ENCODE measurements around the gene PDCD1.
"Not testable (repeated sequence)": the region's sequence is repeated elsewhere in the genome, so short reads cannot be mapped to it uniquely, and the experiment has no call there.

The PDCD1 gene

DNA sequence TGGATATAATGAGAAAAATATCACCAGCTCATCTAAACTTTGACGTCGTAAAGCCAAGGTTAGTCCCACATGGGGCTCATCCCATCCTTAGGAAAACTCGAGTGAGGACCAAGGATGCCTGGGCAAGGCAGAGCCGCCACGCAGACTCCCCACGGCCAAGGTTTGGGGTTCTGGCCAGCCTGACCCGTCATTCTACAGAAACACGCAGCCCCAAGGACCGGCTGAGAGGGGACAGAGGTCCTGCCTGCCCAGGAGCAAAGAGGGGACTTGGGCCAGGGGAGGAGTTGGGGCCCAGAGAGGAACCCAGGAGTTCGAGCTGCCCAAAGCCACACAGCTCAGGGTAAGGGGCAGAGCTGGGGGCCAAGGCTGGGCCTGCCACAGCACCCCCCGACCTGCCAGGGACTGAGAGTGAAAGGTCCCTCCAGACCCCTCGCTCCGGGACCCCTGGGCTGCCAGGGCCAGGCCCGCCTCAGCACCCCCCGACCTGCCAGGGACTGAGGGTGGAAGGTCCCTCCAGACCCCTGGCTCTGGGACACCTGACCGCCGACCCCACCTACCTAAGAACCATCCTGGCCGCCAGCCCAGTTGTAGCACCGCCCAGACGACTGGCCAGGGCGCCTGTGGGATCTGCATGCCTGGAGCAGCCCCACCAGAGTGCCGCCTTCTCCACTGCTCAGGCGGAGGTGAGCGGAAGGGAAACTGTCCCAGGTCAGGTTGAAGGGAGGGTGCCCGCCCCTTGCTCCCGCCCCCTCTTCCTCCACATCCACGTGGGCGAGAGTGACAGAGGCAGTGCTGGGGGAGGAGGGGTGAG, at the start of gene PDCD1:
Gene PDCD1, minus strand, starts transcription at position 689 of the 811 bp plus-strand sequence. Its CDS starts 56 bp downstream, at position 633.
- Histone ChIP-seq H3K27me3 (ENCODE audit: low read depth, low read length) (no peaks in the 10 kb centered on the region), H3K4me2 (ENCODE audit: low read length) (peak within 1 kb of the TSS; percentile 96)

DNA sequence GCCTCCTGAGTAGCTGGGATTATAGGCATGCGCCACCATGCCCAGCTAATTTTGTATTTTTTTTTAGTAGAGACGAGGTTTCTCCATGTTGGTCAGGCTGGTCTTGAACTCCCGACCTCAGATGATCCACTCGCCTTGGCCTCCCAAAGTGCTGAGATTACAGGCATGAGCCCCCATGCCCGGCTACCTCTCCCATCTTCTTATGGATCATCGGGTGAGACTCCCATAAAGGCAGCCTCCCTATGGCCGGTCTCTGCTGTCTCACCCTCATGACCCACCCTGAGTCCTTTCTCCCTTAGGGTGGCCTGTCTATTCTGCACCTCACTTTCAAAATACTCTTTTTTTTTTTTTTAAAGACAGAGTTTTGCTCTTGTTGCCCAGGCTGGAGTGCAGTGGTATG, 49.1 kb upstream of the PDCD1 start:
- H3K4me2 ChIP-seq (ENCODE audit: low read length); H3K9ac ChIP-seq (ENCODE audit: low read length); H3K27me3 ChIP-seq (ENCODE audit: low read depth, low read length); H3K9me3 ChIP-seq (ENCODE audit: insufficient read depth, low read length); H4K20me1 ChIP-seq (ENCODE audit: insufficient read depth, low read length); H2AFZ ChIP-seq (ENCODE audit: low read depth, low read length); H3K27ac ChIP-seq (ENCODE audit: low read length); H3K4me1 ChIP-seq (ENCODE audit: low read length); H3K4me3 ChIP-seq (ENCODE audit: low read length); H3K79me2 ChIP-seq (ENCODE audit: low read length); H3K36me3 ChIP-seq (replicated peaks; ENCODE audit: low read depth, low read length): not testable (repeated sequence)

More for the DNA sequence above, at the start of gene PDCD1:
- Histone ChIP-seq H3K79me2 (ENCODE audit: low read length) (peaks cover 19% of the 10 kb centered on the region), H3K9me3 (ENCODE audit: insufficient read depth, low read length) (no peaks in the 10 kb centered on the region), H3K9ac (ENCODE audit: low read length) (peak within 1 kb of the TSS; percentile 88), H3K4me3 (ENCODE audit: low read length) (peak within 1 kb of the TSS; percentile 93), H3K36me3 (replicated peaks; ENCODE audit: low read depth, low read length) (no peaks in the 10 kb centered on the region), H4K20me1 (ENCODE audit: insufficient read depth, low read length) (0 out of 2 replicates have a peak, but pooled peaks cover 5% of the 10 kb centered on the region), H3K4me1 (ENCODE audit: low read length) (peaks cover 29% of the 10 kb centered on the region), H3K27ac (ENCODE audit: low read length) (peak within 1 kb of the TSS; percentile 92), H2AFZ (ENCODE audit: low read depth, low read length) (no peak within 1 kb of the TSS)
- TF ChIP-seq, protein P1, sequence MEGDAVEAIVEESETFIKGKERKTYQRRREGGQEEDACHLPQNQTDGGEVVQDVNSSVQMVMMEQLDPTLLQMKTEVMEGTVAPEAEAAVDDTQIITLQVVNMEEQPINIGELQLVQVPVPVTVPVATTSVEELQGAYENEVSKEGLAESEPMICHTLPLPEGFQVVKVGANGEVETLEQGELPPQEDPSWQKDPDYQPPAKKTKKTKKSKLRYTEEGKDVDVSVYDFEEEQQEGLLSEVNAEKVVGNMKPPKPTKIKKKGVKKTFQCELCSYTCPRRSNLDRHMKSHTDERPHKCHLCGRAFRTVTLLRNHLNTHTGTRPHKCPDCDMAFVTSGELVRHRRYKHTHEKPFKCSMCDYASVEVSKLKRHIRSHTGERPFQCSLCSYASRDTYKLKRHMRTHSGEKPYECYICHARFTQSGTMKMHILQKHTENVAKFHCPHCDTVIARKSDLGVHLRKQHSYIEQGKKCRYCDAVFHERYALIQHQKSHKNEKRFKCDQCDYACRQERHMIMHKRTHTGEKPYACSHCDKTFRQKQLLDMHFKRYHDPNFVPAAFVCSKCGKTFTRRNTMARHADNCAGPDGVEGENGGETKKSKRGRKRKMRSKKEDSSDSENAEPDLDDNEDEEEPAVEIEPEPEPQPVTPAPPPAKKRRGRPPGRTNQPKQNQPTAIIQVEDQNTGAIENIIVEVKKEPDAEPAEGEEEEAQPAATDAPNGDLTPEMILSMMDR (IDR thresholded peaks at IDR 0.05; ENCODE audit: low read depth, low read length), result no peak
- TF ChIP-seq EZH2phosphoT487 (IDR thresholded peaks at IDR 0.05; ENCODE audit: low read depth), result no peak

DNA sequence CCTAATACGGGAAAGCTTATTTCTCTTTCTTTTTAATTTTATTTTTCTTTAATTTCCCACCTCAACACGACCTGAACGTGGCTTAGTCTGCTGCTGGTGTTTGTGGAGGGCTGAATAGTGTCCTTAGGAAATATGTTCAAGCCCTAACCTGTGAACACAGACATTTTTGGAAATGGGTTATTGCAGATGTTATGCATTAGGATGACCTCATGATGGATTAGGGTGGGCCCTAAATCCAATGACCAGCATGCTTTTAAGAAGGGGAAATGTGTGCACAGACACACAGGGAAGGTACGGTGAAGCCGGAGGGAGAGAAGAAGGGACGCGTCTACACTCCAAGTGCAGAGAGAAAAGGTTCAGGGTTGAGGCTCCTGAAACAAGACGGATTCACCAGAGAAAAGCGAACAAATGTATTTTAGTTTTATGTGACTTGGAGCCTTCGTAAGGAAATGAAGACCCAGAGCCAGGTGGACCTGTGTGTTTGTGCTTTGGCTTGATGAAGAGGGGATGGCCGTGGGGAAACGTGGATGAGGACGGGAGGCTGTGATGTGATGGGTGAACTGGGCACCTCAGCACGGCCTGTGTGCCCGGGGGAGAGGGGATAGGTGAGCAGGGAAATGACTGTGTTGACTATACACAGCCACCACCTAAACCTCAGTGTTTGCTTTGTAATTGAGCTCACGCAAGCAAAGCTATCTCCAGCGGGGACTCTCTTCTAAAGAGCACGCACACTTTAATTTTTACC, 48.3 kb upstream of the PDCD1 start:
- Histone ChIP-seq H2AFZ (ENCODE audit: low read depth, low read length) (no peak overlapping the region), H4K20me1 (ENCODE audit: insufficient read depth, low read length) (no peaks in the 10 kb centered on the region), H3K9ac (ENCODE audit: low read length) (no peak overlapping the region), H3K79me2 (ENCODE audit: low read length) (no peaks in the 10 kb centered on the region), H3K4me2 (ENCODE audit: low read length) (no peak overlapping the region), H3K4me3 (ENCODE audit: low read length) (no peak overlapping the region), H3K9me3 (ENCODE audit: insufficient read depth, low read length) (no peaks in the 10 kb centered on the region), H3K27me3 (ENCODE audit: low read depth, low read length) (no peaks in the 10 kb centered on the region), H3K27ac (ENCODE audit: low read length) (no peak overlapping the region), H3K4me1 (ENCODE audit: low read length) (no peaks in the 10 kb centered on the region), H3K36me3 (replicated peaks; ENCODE audit: low read depth, low read length) (no peaks in the 10 kb centered on the region)
- TF ChIP-seq, protein P1 (IDR thresholded peaks at IDR 0.05; ENCODE audit: low read depth, low read length), result no peak
- no peak for TF ChIP-seq EZH2phosphoT487 (IDR thresholded peaks at IDR 0.05; ENCODE audit: low read depth)

DNA sequence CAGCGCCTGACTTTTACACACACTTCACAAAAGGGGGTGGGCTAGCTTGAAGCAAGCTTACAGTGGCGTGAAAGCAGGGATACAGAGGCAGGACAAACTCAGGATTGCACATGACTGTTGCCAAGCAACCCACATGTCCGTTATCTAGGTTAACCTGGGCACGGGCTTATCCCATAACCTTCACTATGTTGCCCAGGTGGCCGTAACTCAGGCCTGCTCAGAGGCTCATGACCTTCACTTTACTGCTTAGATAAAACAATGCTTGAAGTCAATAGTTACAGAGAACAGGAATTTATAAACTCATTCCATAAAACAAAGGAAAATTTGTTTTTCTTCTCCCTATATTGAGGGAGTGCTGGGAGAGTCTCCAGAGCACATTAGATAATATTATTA, 47.7 kb upstream of the PDCD1 start:
- not testable (repeated sequence) for H3K9me3 ChIP-seq (ENCODE audit: insufficient read depth, low read length); H3K9ac ChIP-seq (ENCODE audit: low read length); H3K4me2 ChIP-seq (ENCODE audit: low read length); H3K27me3 ChIP-seq (ENCODE audit: low read depth, low read length); H3K27ac ChIP-seq (ENCODE audit: low read length); H3K79me2 ChIP-seq (ENCODE audit: low read length); H2AFZ ChIP-seq (ENCODE audit: low read depth, low read length); H3K36me3 ChIP-seq (replicated peaks; ENCODE audit: low read depth, low read length); H3K4me1 ChIP-seq (ENCODE audit: low read length); H3K4me3 ChIP-seq (ENCODE audit: low read length); H4K20me1 ChIP-seq (ENCODE audit: insufficient read depth, low read length)
